ENCODE results near the gene LILRA6.
A peak's percentile ranks its signal among the peaks of the same experiment; 100 is the strongest.

- TF ChIP-seq CTCF (IDR thresholded peaks at IDR 0.05 in 8 of 11, conservative IDR thresholded peaks at IDR 0.05 in 3 of 11) = no peak
- peak in 1 of 3 donors; percentile 11 for TF ChIP-seq POLR2AphosphoS5 (IDR thresholded peaks at IDR 0.05)
Observed at GRCh38 chr19:54216869-54217268, 25.7 kb downstream of the LILRA6 start.
